SW480 (cell line): ENCODE results near the gene ITGB2.
"Not testable (repeated sequence)": the region's sequence is repeated elsewhere in the genome, so short reads cannot be mapped to it uniquely, and the experiment has no call there.

Experiments
- DNase-seq: peaks from one replicate; pipeline ENCODE4 v3.0.0-alpha.2; 2016; ENCODE audit warnings: low spot score

The ITGB2 gene

GRCh38 chr21:44926331-44927101 lies 5.8 kb upstream of the ITGB2 start:
- DNase-seq: peak; percentile 36

- DNase-seq: peak; percentile 48
Observed at GRCh38 chr21:44925378-44925755, 4.7 kb upstream of the ITGB2 start.

GRCh38 chr21:44924606-44925377 lies 4.1 kb upstream of the ITGB2 start:
- DNase-seq: no peak

DNA sequence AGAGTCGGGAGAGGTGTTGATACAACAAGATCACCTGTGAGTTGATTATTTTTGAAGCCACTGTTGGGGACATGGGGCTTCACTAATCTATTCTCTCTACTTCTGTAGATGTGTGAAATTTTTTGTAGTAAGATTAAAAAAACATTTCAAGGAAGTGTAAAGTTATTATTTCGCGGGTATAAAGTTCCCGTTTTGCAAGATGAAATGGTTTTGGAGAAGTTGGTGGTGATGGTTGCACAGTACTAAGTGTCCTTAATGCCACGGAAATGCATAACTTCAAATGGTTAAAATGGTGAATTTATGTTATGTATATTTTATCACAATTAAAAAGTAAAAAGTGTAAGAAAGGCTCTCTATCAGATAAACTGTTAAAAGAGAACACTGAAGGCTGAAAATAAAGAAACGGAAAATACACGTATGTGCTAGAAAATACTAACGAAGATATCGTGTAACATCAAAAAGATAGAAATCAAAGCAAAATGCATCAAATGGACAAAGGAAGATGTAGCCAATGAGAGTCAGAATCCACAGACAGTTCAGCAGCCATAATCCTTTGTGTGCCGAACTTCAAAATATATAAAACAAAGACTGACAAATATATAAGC lies 2.9 kb upstream of the ITGB2 start:
- DNase-seq: no peak

- no peak for DNase-seq
Observed at GRCh38 chr21:44921928-44922327, 1.2 kb upstream of the ITGB2 start.

- DNase-seq: no peak
Observed at GRCh38 chr21:44919913-44920693, 596 bp downstream of the ITGB2 start.

DNA sequence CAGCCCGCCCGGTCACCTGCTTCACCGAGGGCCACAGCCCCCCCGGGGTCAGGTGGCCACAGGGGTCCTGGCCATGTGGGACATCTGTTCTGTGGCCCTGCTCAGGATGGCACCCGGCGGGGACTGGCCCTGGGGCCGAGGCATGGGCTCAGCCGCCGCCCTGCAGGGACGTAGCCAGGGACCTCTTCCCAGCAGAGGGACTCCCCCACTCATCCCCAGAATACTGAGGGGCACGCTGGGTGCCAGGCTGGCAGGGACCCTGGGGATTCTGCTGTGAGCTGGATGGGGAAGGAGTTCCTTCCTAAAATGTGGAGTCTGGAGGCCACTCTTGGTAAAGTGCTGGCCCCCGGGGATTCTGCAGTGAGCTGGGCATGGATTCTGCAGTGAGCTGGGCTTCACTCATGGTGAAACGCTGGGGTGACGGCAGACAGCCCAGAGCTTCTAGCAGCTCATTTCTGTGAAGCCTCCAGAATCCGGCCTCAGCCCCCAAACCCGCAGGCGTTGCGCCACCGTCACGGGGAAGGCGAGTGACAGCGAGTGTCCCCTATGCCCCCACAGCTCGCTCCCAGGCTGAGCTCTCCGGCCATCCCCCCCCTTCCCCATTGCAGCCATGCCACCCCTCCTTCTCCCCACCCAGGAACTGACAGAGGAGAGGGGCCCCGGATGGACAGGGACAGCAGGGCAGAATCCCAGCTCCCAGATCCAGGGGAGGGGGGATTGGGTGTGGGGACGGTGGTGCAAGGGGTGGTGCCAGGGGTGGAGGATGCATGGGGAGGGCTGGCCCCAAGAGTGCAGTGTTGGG lies 1.4 kb downstream of the ITGB2 start:
- no peak for DNase-seq

GRCh38 chr21:44918581-44919033 lies 2.1 kb downstream of the ITGB2 start:
- no peak for DNase-seq

GRCh38 chr21:44918107-44918470 lies 2.6 kb downstream of the ITGB2 start:
- DNase-seq: no peak

DNA sequence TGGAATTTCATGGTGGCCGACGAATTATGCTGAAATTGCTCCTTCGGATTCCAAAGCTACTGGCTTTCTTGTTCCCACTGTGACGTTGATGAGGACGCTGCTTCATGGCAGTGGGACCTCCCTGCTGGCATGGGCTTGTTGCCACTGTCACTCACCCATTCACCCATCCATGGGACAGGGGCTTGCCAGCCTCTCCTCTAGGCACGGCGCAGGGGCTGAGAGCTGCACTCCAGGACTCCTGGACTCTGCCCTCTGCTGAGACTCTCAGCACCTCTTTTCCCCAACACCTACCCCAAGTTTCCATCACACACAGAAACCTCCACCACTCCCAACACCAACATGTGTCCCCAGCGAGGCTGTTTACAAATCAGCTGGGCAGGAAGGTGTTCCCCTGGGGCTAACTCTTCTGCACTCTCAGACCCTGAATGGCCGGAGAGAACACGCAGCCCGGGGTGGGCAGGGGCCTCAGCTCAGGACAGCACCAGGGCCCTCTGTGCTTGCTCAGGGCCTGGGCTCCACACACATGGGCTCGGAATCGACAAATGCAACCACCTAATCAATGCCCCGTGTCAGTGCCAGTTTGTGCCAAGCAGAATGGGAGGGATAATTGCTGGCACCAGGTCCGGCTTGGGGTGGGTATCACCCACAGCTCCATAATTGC lies 3.1 kb downstream of the ITGB2 start:
- DNase-seq: no peak

DNA sequence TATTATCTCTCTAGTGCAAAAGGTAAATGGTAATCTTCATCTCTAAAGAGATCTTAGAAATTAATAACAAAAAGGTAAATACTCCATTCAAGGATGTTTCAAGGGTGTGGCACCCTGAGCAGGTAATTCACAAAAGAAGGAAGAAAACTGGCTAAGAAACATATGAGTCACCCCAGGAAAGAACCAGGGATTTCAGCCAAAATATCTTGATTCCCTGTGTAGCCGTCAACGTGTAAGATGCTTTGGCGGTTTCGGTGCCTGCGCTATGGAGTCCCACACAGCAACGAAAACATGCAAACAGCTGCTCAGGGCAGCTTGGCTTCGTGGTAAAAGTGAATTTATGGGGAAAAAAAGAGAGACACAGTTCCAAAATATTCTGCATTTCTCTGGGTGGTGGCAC lies 3.7 kb downstream of the ITGB2 start:
- no peak for DNase-seq

- no peak for DNase-seq
Observed at GRCh38 chr21:44914176-44914874, 6.4 kb downstream of the ITGB2 start.

GRCh38 chr21:44913425-44914175 lies 7.1 kb downstream of the ITGB2 start:
- no peak for DNase-seq

- not testable (repeated sequence) for DNase-seq
Observed at GRCh38 chr21:44912506-44913412, 7.9 kb downstream of the ITGB2 start.

GRCh38 chr21:44912158-44912473 lies 8.6 kb downstream of the ITGB2 start:
- DNase-seq: no peak

GRCh38 chr21:44911384-44912157 lies 9.1 kb downstream of the ITGB2 start:
- no peak for DNase-seq

GRCh38 chr21:44911068-44911383 lies 9.7 kb downstream of the ITGB2 start:
- no peak for DNase-seq
